ENCODE results near the gene CEP192.

- TF ChIP-seq CTCF (IDR thresholded peaks at IDR 0.05; ENCODE audit: insufficient read depth, low read length) (no peak), POLR2AphosphoS5 (IDR thresholded peaks at IDR 0.05; ENCODE audit: low read depth) (no peak), REST (IDR thresholded peaks at IDR 0.05; ENCODE audit: insufficient replicate concordance, low read depth) (no peak), GABPA (IDR thresholded peaks at IDR 0.05; ENCODE audit: low read depth) (no peak)
These were observed 105.1 kb downstream of the CEP192 start for GRCh38 chr18:13096232-13096631.

Data from HL-60 (cell line).